Lower lobe of right lung (tissue), 2 donors: Measurements from ENCODE around the gene KRT20. TPM values are rescaled to one million over a fixed set of nuclear protein-coding genes. Genes with fewer than 3 reads are reported as not detected.
A peak's percentile ranks its signal among the peaks of the same experiment; 100 is the strongest.
"Not testable (repeated sequence)": the region's sequence is repeated elsewhere in the genome, so short reads cannot be mapped to it uniquely, and the experiment has no call there.

Experiments
- ATAC-seq, 2 donors: fragments of 200-7000 bp; cut with Tn5 transposase; one replicate each; pipeline ENCODE4 v1.9.1; 2020 to 2022; ENCODE audit warnings: mild to moderate bottlenecking in 2 of 2, moderate library complexity in 2 of 2
- DNase-seq: peaks from one replicate; pipeline ENCODE4 v3.0.0-alpha.2; 2020
- H3K27ac ChIP-seq: fragments of 200-600 bp; one replicate; pipeline ENCODE4 v1.8.0; 2022
- H3K27me3 ChIP-seq: fragments of 200-600 bp; one replicate; pipeline ENCODE4 v1.8.0; 2022; ENCODE audit warnings: low read depth
- H3K36me3 ChIP-seq: fragments of 200-600 bp; one replicate; pipeline ENCODE4 v1.8.0; 2022; ENCODE audit warnings: mild to moderate bottlenecking
- H3K4me1 ChIP-seq: fragments of 200-600 bp; one replicate; pipeline ENCODE4 v1.8.0; 2022
- H3K4me3 ChIP-seq: fragments of 200-600 bp; one replicate; pipeline ENCODE4 v1.8.0; 2022; ENCODE audit warnings: mild to moderate bottlenecking
- H3K9me3 ChIP-seq: fragments of 200-600 bp; one replicate; pipeline ENCODE4 v1.8.0; 2022
- CTCF ChIP-seq: fragments of 200-600 bp; IDR thresholded peaks from one replicate; pipeline ENCODE4 v1.8.0; 2022; ENCODE audit warnings: antibody characterized with exemption, mild to moderate bottlenecking
- intact Hi-C: fragments of 100-400 bp; cut with DNase I; formaldehyde crosslinking; loops from one replicate; pipeline ENCODE4 v1.11.0; 2022
- total RNA-seq: library from RNA; stranded (reverse); fragmentation: NEBNext Ultra II Directional; extraction: Animal tissue kit (Norgen Biotek cat#: 25700); gene quantifications from one replicate; pipeline ENCODE4 v1.2.1, GENCODE V29; 2021
- donor health status: DM: no; HTN: yes; CAD: no; lungs with severe emphysema.

Gene KRT20
- total RNA-seq, 1 donor from 2014 or later, result not detected

- no peak overlapping the region for H3K27ac ChIP-seq
- no peaks in the 10 kb centered on the region for H3K9me3 ChIP-seq
- TF ChIP-seq CTCF, result no peak
- intact Hi-C loops, result no loop called here
- no peak for DNase-seq
- H3K4me3 ChIP-seq, result no peak overlapping the region
- no peak for ATAC-seq
- no peaks in the 10 kb centered on the region for H3K36me3 ChIP-seq
- no peaks in the 10 kb centered on the region for H3K4me1 ChIP-seq
- H3K27me3 ChIP-seq, result no peaks in the 10 kb centered on the region
These were observed 36.0 kb upstream of the KRT20 start for GRCh38 chr17:40921026-40921425.

GRCh38 chr17:40917116-40917515, 32.1 kb upstream of the KRT20 start:
- H3K27ac ChIP-seq, H3K36me3 ChIP-seq, H3K9me3 ChIP-seq, DNase-seq, H3K27me3 ChIP-seq, H3K4me3 ChIP-seq, H3K4me1 ChIP-seq, ATAC-seq, intact Hi-C loops: not testable (repeated sequence)

GRCh38 chr17:40916366-40916765, 31.3 kb upstream of the KRT20 start:
- no peak for ATAC-seq

GRCh38 chr17:40915721-40916256, 30.7 kb upstream of the KRT20 start:
- ATAC-seq (peak; percentile 48 to 63), DNase-seq (no peak)
- Histone ChIP-seq H3K4me1 (peaks cover 4% of the 10 kb centered on the region), H3K27ac (peak overlapping the region; percentile 5), H3K27me3 (no peaks in the 10 kb centered on the region), H3K9me3 (no peaks in the 10 kb centered on the region), H3K36me3 (no peaks in the 10 kb centered on the region), H3K4me3 (no peak overlapping the region)
- TF ChIP-seq CTCF, result no peak
- intact Hi-C loops, result no loop called here

More at GRCh38 chr17:40916366-40916765, 31.3 kb upstream of the KRT20 start:
- Histone ChIP-seq H3K27me3 (no peaks in the 10 kb centered on the region), H3K4me3 (no peak overlapping the region), H3K36me3 (no peaks in the 10 kb centered on the region), H3K4me1 (peaks cover 4% of the 10 kb centered on the region), H3K27ac (no peak overlapping the region), H3K9me3 (no peaks in the 10 kb centered on the region)
- intact Hi-C loops, result no loop called here
- DNase-seq, result no peak
- TF ChIP-seq CTCF, result no peak

- H3K27ac ChIP-seq, result peak overlapping the region; percentile 5
- DNase-seq (no peak), ATAC-seq (peak; percentile 82 to 84)
- no peaks in the 10 kb centered on the region for H3K36me3 ChIP-seq
- no peaks in the 10 kb centered on the region for H3K27me3 ChIP-seq
- no peak for TF ChIP-seq CTCF
- H3K4me3 ChIP-seq, result no peak overlapping the region
- intact Hi-C loops, result no loop called here
- peaks cover 4% of the 10 kb centered on the region for H3K4me1 ChIP-seq
- no peaks in the 10 kb centered on the region for H3K9me3 ChIP-seq
These were observed 30.2 kb upstream of the KRT20 start for GRCh38 chr17:40915199-40915661.

GRCh38 chr17:40914075-40914855, 29.2 kb upstream of the KRT20 start:
- TF ChIP-seq CTCF, result no peak
- H3K9me3 ChIP-seq, result no peaks in the 10 kb centered on the region
- no peaks in the 10 kb centered on the region for H3K36me3 ChIP-seq
- intact Hi-C loops, result no loop called here
- H3K27ac ChIP-seq, result no peak overlapping the region
- peaks cover 14% of the 10 kb centered on the region for H3K4me1 ChIP-seq
- ATAC-seq, result no peak
- no peak for DNase-seq
- no peak overlapping the region for H3K4me3 ChIP-seq
- H3K27me3 ChIP-seq, result no peaks in the 10 kb centered on the region
